IPS-18c (cell line): ENCODE results near the gene TMPRSS4.

Experiments used
- H3K4me3 ChIP-seq: 2 replicates; pipeline ENCODE4 v1.7.0; 2013; ENCODE audit warnings: low read depth, mild to moderate bottlenecking, low read length, moderate library complexity; ENCODE audit not compliant: insufficient read depth
- H3K9me3 ChIP-seq: one replicate; pipeline ENCODE4 v1.6.1; 2013; ENCODE audit warnings: mild to moderate bottlenecking, low read length, moderate library complexity; ENCODE audit not compliant: control insufficient read depth, insufficient read depth

TMPRSS4 gene

GRCh38 chr11:118088531-118088930, 11.7 kb downstream of the TMPRSS4 start:
- Histone ChIP-seq H3K4me3 (no peak overlapping the region), H3K9me3 (no peaks in the 10 kb centered on the region)

- no peaks in the 10 kb centered on the region for H3K9me3 ChIP-seq
- no peak overlapping the region for H3K4me3 ChIP-seq
Measured at GRCh38 chr11:118090545-118091162, 13.8 kb downstream of the TMPRSS4 start.

- H3K4me3 ChIP-seq = no peak overlapping the region
- H3K9me3 ChIP-seq = no peaks in the 10 kb centered on the region
Measured at GRCh38 chr11:118091690-118092089, 14.8 kb downstream of the TMPRSS4 start.

GRCh38 chr11:118092907-118093571, 16.2 kb downstream of the TMPRSS4 start:
- H3K4me3 ChIP-seq = no peak overlapping the region
- no peaks in the 10 kb centered on the region for H3K9me3 ChIP-seq

- Histone ChIP-seq H3K9me3 (no peaks in the 10 kb centered on the region), H3K4me3 (no peak overlapping the region)
Measured at GRCh38 chr11:118095493-118095892, 18.6 kb downstream of the TMPRSS4 start.

GRCh38 chr11:118095967-118096367, 19.1 kb downstream of the TMPRSS4 start:
- no peaks in the 10 kb centered on the region for H3K9me3 ChIP-seq
- H3K4me3 ChIP-seq = no peak overlapping the region

- no peak overlapping the region for H3K4me3 ChIP-seq
- H3K9me3 ChIP-seq = no peaks in the 10 kb centered on the region
Measured at GRCh38 chr11:118098996-118099837, 22.3 kb downstream of the TMPRSS4 start.

- Histone ChIP-seq H3K4me3 (no peak overlapping the region), H3K9me3 (no peaks in the 10 kb centered on the region)
Measured at GRCh38 chr11:118099838-118100556, 23.1 kb downstream of the TMPRSS4 start.

GRCh38 chr11:118100691-118101232, 23.9 kb downstream of the TMPRSS4 start:
- no peak overlapping the region for H3K4me3 ChIP-seq
- H3K9me3 ChIP-seq = no peaks in the 10 kb centered on the region

- Histone ChIP-seq H3K9me3 (no peaks in the 10 kb centered on the region), H3K4me3 (no peak overlapping the region)
Measured at GRCh38 chr11:118102721-118103261, 25.9 kb downstream of the TMPRSS4 start.

GRCh38 chr11:118104491-118104890, 27.6 kb downstream of the TMPRSS4 start:
- H3K4me3 ChIP-seq = no peak overlapping the region
- no peaks in the 10 kb centered on the region for H3K9me3 ChIP-seq

GRCh38 chr11:118105657-118106305, 28.9 kb downstream of the TMPRSS4 start:
- peaks cover 2% of the 10 kb centered on the region for H3K9me3 ChIP-seq
- H3K4me3 ChIP-seq = no peak overlapping the region

GRCh38 chr11:118106789-118107335, 30.0 kb downstream of the TMPRSS4 start:
- H3K9me3 ChIP-seq = peaks cover 2% of the 10 kb centered on the region
- no peak overlapping the region for H3K4me3 ChIP-seq

GRCh38 chr11:118108513-118108912, 31.6 kb downstream of the TMPRSS4 start:
- Histone ChIP-seq H3K9me3 (peaks cover 2% of the 10 kb centered on the region), H3K4me3 (no peak overlapping the region)

- H3K9me3 ChIP-seq = peaks cover 2% of the 10 kb centered on the region
- no peak overlapping the region for H3K4me3 ChIP-seq
Measured at GRCh38 chr11:118109231-118109630, 32.4 kb downstream of the TMPRSS4 start.

GRCh38 chr11:118111019-118111743, 34.3 kb downstream of the TMPRSS4 start:
- H3K4me3 ChIP-seq = no peak overlapping the region
- peaks cover 2% of the 10 kb centered on the region for H3K9me3 ChIP-seq
